NCI-H226 (cell line): ENCODE data around the gene CDC37L1.

Experiments used
- DNase-seq: peaks from one replicate; pipeline ENCODE4 v3.0.0-alpha.2; 2015

Gene CDC37L1

DNA sequence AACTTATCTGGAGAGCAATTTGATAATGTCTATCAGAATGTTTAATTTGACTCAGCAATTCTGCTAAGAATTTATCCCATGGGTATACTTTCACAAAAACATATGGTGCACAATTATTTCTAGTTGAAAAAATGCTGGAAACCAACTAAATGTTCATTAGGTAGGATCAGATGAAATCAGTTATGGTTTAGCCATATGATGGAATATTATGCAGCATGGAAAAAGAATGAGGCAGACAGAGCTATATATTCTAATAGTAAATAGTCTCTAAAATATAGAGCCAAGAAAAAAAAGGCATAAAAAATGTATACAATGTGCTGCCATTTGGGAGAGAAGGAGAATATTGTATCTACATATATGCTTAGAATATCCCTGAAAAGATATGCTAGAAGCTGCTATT is 9.5 kb upstream of the CDC37L1 start:
- no peak for DNase-seq

GRCh38 chr9:4670591-4670990 is 8.8 kb upstream of the CDC37L1 start:
- DNase-seq: no peak

GRCh38 chr9:4671737-4672136 is 7.6 kb upstream of the CDC37L1 start:
- no peak for DNase-seq

GRCh38 chr9:4674783-4675182 is 4.6 kb upstream of the CDC37L1 start:
- peak; percentile 70 for DNase-seq

DNA sequence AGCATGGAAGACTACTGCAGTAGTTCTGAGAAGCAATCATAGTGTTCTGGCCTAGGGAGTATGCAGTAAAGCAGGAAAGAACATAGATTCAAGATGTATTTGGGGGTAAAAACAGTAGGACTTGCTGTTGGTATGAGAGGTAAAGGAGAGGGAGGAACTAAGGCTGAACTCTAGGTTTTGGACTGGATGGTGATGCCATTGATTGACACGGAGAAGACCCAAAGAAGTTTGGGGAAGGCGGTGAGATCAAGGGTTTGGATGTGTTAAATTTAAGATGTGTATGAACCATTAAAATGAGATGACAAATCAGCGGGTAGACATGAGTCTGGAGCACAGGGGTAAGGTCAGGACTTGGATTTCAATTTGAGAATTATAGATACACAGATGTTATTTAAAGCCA is 2.0 kb upstream of the CDC37L1 start:
- DNase-seq: no peak

GRCh38 chr9:4678679-4679267 is 596 bp upstream of the CDC37L1 start:
- no peak for DNase-seq

DNA sequence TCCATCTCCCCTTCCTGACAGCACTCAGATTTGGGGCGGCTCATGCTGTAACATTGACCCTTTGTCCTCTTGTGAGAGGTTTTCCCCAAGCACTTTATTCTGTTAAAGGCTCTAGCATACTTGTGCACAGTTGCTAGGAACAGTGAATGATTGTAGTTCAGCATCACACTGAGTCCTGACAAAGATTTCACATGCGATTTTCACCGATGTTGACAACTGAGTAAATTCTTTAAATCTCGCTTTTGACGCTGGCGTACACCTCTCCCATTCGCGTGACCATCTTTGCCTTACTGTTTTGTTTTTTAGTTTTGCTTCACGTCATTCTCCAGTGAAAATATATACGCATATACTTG is 780 bp downstream of the CDC37L1 start:
- no peak for DNase-seq

DNA sequence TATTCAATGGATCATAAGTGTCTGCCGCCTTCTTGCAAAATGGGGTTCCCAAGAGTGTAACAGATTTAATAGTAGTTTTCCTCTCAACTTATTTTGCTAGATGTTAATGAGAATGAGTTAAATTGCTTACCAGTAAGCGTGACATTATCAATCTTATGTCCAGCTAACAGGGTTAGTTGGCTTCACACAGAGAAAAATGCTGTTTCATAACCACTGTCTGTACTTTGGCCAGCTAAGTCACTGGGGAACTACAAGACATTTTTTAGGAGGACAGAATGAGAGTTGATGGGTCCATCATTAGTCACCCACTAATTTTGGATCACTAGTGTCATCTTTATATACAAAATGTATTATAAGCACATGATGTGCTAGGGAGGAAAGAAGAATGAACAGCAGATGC is 1.4 kb downstream of the CDC37L1 start:
- DNase-seq: no peak

- DNase-seq: no peak
Measured at GRCh38 chr9:4684820-4685219, 5.5 kb downstream of the CDC37L1 start.

GRCh38 chr9:4686112-4686511 is 6.7 kb downstream of the CDC37L1 start:
- peak; percentile 34 for DNase-seq

GRCh38 chr9:4686584-4686983 is 7.2 kb downstream of the CDC37L1 start:
- no peak for DNase-seq

GRCh38 chr9:4689021-4689420 is 9.7 kb downstream of the CDC37L1 start:
- DNase-seq: no peak

- no peak for DNase-seq
Measured at GRCh38 chr9:4689687-4690104, 10.3 kb downstream of the CDC37L1 start.

DNA sequence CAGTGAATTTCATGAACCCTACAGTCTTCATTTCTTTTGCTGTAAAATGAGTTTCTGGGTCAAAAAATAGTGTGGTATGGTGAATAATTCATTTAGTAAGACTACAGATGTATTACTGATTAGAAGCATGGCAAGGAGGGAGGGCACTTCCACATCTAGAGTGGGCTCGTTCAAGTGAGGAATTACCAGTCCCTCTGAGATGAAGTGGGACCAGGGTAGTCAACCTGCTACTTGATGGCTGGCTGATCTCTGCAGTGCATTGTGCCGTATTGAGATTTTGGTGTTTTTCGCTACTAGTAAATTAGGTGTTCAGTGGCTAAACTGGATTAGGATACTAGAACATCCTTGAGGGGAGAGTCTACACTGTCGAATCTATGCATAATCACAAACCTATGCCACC is 10.8 kb downstream of the CDC37L1 start:
- no peak for DNase-seq

GRCh38 chr9:4691795-4692194 is 12.4 kb downstream of the CDC37L1 start:
- DNase-seq: no peak

DNA sequence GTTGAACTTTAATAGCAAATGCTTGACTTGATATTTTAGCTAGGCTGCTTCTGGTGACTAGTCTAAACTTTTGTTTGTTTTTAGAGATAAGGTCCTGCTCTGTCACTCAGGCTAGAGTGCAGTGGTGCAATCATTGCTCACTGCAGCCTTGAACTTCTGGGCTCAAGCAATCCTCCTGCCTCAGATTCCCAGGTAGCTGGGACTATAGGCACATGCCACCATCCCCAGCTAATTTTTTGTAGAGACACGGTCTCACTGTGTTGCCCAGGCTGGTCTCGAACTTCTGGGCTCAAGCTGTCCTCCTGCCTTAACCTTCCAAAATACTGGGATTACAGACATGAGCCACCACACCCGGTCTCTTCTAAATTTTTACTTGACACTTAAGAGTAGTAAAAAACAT is 20.7 kb downstream of the CDC37L1 start:
- no peak for DNase-seq

DNA sequence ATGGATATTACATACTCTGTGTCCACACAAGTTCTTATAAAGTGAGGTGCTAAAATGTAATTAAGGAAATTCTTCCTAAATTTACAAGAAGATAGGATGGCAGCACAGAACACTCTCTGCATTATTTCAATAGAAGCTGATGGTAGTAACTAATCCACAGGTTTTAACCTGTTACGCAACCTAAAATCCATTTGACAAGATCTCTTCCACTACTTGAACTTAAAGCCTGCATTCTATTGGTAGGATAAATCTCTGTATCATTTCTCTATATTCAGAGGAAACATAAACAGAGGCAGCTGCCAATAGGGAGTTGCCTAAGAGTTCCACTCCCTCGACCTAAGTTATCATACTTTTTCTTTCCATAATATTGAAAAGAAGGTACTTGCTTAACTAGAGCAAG is 21.6 kb downstream of the CDC37L1 start:
- DNase-seq: no peak

DNA sequence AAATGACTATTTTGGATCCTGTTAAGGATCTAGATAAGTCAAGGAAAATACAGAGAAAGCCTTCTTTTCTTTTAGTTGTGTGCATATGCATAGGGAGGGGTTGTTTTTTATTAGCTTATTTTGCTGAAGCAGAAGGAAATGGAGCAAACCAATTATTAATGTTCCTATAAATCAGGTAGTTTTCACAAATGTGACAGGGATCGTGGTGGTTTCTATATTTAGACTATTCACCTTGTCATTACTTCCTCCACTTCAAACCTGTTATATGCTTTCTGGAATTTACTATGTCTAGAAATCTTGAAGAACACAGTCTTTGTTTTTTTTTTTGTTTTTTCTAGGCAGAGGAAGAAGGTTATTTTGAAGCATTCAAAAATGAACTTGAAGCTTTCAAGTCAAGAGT is 22.2 kb downstream of the CDC37L1 start:
- no peak for DNase-seq

DNA sequence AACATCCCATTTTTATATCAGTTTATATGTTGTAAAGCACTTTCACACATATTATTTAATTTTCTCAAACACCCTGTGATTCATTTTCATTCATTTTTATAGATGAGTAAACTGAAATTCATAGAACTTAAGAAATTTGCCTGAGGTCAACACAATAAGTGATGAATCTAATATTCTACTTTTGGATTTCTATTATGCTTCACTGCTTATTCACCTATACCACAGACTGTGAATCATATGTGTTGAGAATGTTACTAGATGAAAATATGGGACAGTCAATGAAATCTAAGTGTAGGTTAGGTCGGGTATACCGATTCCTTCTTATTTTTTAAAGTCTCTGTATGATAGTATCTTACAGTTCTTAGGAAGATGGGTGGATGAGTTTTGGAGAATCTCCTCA is 24.8 kb downstream of the CDC37L1 start:
- no peak for DNase-seq

- DNase-seq: no peak
Measured at GRCh38 chr9:4706021-4706420, 26.7 kb downstream of the CDC37L1 start.

DNA sequence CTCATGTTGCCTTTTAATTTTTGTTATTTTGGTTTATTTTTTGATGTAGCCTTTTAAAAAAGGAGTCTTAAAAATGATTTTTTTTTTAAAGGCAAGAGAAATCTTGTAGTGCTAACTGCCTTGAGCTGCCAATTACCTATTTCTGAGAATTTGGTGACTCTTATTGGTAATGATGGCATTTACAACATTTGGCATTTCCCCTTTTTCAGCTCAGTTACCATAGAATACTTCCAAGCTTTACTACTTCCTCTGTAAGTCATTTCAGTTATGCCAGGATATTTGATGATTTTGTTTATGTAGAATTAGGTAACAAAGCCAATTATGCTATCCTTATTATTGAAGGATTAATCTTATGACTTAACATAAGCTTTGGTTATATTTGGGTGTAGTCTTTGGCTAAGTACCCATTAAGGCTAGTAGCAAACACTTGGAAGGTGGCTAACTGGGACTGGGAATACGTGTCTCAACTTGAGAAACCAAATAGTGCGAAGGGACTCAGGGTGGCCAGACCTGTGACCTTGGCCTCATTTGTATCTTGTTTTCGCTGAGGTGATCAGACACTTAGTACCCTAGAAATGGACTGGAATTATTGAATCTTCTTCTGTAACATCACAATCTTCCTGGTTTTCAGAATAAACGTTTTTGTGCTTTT is 27.7 kb downstream of the CDC37L1 start:
- DNase-seq: no peak

DNA sequence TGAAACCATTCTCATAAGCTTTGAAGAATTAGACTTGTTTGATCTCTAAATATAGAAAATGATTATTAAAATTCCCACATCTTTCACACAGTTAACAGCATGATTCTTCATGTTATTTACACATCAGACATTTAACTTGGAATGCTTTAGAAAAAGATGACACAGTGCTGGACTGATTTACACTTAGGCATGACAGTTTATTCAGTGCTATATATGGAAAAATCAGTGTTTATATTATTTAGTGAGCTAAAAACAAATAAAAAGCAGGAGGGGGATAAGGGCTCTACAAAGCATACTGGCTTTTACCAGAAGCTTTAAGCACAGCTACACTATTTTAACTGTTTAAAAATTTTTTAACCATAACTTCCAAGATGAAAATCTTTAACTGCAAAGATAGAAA is 30.0 kb downstream of the CDC37L1 start:
- no peak for DNase-seq

DNA sequence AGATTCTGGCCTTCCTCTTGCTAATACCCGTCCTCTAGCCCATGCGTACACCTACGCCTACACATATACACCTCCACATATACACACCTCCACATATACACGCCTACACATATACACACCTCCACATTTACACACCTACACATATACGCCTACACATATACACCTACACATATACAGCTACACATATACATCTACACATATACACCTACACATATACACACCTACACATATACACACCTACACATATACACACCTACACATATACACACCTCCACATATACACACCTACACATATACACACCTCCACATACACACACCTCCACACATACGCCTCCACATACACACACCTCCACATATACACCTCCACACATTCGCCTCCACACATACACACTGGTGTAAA is 34.5 kb downstream of the CDC37L1 start:
- DNase-seq: no peak

DNA sequence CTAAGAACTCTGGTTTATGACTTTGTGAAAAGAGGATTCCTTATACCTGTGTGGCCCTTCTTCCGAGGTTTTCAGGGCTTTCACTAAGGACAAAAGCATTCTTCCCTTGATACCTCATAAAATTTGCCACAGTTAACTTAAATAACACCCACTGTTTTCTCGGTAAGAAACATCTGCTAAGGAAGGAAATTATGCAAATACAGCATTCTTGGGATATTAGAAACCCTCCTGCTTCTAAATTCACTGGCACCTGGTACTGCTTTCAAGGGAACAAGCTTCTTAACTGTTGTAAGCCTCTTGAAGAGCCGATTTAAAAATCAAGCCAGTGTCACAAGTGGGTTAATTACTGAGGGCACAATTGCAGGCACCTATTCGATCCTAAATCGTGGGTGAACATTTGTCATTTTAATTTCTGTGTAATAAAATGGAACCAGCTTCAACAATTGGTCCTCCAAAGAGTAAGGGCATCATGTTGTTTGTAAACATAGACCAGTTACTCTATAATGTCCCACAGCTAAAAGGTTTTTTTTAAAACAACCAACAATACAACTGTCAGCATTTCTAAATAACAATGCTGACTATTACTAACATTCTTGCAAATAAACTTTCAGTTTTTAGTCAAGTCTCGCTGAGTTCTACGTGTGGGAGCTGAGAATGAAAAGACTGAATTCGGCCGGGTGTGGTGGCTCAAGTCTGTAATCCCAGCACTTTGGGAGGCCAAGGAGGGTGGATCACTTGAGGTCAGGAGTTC is 35.1 kb downstream of the CDC37L1 start:
- DNase-seq: no peak

DNA sequence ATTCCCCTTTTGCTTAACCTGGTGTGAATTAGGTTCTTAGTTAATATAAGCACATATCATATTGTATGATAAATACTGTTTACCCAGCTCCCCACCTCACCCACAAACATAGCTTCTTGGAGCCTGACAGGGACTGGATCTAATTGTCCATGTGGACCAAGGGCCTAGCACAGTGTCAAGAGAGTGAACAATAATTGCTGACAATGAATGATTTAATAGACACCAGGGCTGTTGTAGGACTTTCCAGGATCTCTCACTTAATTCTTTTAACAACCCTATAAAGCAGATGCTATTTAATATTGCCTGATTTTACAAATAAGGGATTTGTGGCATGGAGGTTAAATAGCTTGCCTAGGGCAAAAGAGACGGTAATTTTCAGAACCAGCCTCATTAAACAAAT is 36.8 kb downstream of the CDC37L1 start:
- no peak for DNase-seq
